Right lobe of liver (tissue), 6 donors: ENCODE measurements around the gene KCNQ4. TPM values are rescaled to one million over a fixed set of nuclear protein-coding genes. Genes with fewer than 3 reads are reported as not detected.
A peak's percentile ranks its signal among the peaks of the same experiment; 100 is the strongest.

Experiments
- ATAC-seq, 4 donors: fragments of 200-7000 bp; cut with Tn5 transposase; one replicate each; pipeline ENCODE4 v1.9.1; 2020; ENCODE audit warnings: mild to moderate bottlenecking in 4 of 4, moderate library complexity in 4 of 4
- DNase-seq, 3 donors: peaks; one replicate each; pipeline ENCODE4 v3.0.0-alpha.2; 2020
- H3K27ac ChIP-seq, 3 donors: fragments of 200-600 bp; one replicate each; pipeline ENCODE4 v1.8.0; 2022
- H3K27me3 ChIP-seq, 2 donors: fragments of 200-600 bp; one replicate each; pipeline ENCODE4 v1.8.0; 2022
- H3K36me3 ChIP-seq, 4 donors: fragments of 200-600 bp; sonication (generic) in 1 of 4; one replicate each; pipeline versions ENCODE4 v1.5.1 to v1.8.0; 2017 to 2022; ENCODE audit warnings: control low read depth in 1 of 4
- H3K4me1 ChIP-seq, 4 donors: fragments of 200-600 bp; sonication (generic) in 1 of 4; one replicate each; pipeline versions ENCODE4 v1.5.1 to v1.8.0; 2017 to 2022; ENCODE audit warnings: control low read depth in 1 of 4
- H3K4me3 ChIP-seq, 3 donors: fragments of 200-600 bp; one replicate each; pipeline ENCODE4 v1.8.0; 2022
- H3K9me3 ChIP-seq, 4 donors: fragments of 200-600 bp; sonication (generic) in 1 of 4; one replicate each; pipeline versions ENCODE4 v1.5.1 to v1.8.0; 2017 to 2022; ENCODE audit warnings: control low read depth in 1 of 4
- POLR2A ChIP-seq: fragments of 450-650 bp; IDR thresholded peaks from one replicate; pipeline ENCODE4 v1.6.1; 2017; ENCODE audit warnings: antibody characterized with exemption, mild to moderate bottlenecking
- WGBS: methylation state at CpG from one replicate; pipeline ENCODE4 v1.1.6; 2018; ENCODE audit warnings: low coverage, low lambda C conversion rate; ENCODE audit not compliant: insufficient coverage; ENCODE audit errors: missing lambda C conversion rate; 5-methylcytosine and 5-hydroxymethylcytosine counted together
- intact Hi-C, 2 donors: fragments of 100-400 bp; cut with DNase I; formaldehyde crosslinking; loops; one replicate each; pipeline versions ENCODE4 v1.11.2 to v1.14.1; 2022
- total RNA-seq, 6 experiments: library from RNA; depleted of rRNA in 2 of 6; stranded (reverse); fragments of >200 nt in 2 of 6; fragmentation: NEBNext Ultra II Directional in 3 of 6; extraction: Animal tissue kit (Norgen Biotek cat#: 25700) in 3 of 6; gene quantifications; one replicate each; pipeline versions ENCODE4 v1.1.0 to v1.2.4, GENCODE V29; 2016 to 2023
- TF ChIP-seq, protein P1 (sequence below), 4 donors: fragments of 200-600 bp in 3 of 4; fragments of 450-650 bp in 1 of 4; IDR thresholded peaks; one replicate each; pipeline versions ENCODE4 v1.5.1 to v1.8.0; 2016 to 2022; ENCODE audit warnings: antibody characterized with exemption in 4 of 4, mild to moderate bottlenecking in 2 of 4
- donor health status: DM: no; HTN: yes; CAD: no.
- donor health status: DM: no; HTN: no; CAD: no.
- donor health status: DM: no; HTN: no; CAD: no.
- donor health status: DM: no; HTN: yes; CAD: no.
- donor health status: DM: no; HTN: yes; CAD: no.

The KCNQ4 gene
- total RNA-seq, 6 experiments from 2014 or later: 0.12 to 0.23 (median 0.15) TPM

DNA sequence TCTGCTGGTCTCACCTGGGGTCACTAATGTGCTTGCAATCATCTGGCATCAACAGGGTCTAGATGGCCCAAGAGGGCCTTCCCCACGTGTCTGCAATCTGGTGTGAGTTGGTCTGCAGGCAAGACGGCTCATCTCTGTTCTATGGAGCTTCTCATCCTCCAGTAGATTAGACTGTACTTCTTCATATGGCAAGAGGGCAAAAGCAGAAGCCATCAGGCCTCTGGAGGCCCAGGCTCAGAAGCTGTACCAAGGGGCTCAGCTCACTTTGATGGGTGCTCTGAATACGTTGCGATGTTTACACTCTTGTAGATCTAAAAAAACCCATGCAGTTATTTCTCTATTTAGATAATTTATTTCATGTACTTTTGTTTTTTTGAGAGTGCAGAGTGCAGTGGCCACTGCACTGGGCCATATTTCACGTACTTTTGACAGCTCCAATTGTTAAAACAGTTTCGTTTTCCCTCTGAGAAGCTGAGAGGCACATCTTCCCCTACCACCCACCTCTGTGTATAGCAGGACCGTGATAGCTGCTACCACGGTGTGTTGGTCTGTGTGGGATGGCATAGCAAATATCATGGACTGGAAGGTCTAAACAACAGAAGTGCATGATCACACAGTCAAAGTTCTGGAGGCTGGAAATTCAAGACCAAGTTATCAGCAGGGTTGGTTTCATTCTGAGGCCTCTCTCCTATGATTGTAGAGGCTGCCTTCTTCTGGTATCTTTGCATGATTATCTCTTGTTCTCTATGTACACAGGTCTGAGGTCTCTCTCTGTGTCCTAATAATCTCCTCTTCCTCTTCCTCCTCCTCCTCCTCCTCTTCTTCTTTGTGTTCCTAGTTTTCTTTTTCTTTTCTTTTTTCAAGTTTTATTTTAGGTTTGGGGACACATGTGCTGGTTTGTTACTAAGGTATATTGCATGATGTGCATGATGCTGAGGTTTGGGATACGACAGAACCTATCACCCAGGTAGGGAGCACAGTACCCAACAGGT, 61.6 kb downstream of the KCNQ4 start:
- Histone ChIP-seq H3K4me1 (peaks cover 0 to 6% (median 3%) of the 10 kb centered on the region in 4 donors), H3K27me3 (no peaks in the 10 kb centered on the region), H3K4me3 (no peak overlapping the region), H3K36me3 (no peaks in the 10 kb centered on the region), H3K27ac (no peak overlapping the region), H3K9me3 (no peaks in the 10 kb centered on the region)
- intact Hi-C loops: loop anchor here (5.0 to 10.0 kb wide), 3 partner anchors 107 to 210 kb away; no protein-coding TSS in a partner anchor
- WGBS: 33% methylated on average over 5 of the region's 9 CpGs
- ATAC-seq (no peak), DNase-seq (no peak)
- TF ChIP-seq POLR2A: no peak
- TF ChIP-seq, protein P1, sequence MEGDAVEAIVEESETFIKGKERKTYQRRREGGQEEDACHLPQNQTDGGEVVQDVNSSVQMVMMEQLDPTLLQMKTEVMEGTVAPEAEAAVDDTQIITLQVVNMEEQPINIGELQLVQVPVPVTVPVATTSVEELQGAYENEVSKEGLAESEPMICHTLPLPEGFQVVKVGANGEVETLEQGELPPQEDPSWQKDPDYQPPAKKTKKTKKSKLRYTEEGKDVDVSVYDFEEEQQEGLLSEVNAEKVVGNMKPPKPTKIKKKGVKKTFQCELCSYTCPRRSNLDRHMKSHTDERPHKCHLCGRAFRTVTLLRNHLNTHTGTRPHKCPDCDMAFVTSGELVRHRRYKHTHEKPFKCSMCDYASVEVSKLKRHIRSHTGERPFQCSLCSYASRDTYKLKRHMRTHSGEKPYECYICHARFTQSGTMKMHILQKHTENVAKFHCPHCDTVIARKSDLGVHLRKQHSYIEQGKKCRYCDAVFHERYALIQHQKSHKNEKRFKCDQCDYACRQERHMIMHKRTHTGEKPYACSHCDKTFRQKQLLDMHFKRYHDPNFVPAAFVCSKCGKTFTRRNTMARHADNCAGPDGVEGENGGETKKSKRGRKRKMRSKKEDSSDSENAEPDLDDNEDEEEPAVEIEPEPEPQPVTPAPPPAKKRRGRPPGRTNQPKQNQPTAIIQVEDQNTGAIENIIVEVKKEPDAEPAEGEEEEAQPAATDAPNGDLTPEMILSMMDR (IDR thresholded peaks at IDR 0.05): no peak

DNA sequence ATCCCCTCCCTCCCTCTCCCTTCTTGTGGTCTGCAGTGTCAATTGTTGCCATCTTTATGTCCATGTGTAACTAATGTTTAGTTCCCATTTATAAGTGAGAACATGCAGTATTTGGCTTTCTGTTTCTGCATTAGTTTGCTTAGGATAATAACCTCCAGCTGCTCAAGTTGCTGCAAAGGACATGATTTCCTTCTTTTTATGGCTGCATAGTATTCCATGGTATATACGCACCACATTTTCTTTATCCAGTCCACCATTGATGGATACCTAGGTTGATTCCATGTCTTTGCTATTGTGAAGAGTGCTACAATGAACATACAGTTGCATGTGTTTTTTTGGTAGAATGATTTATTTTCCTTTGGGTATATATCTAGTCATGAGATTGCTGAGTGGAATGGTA, 62.3 kb downstream of the KCNQ4 start:
- H3K4me3 ChIP-seq: no peak overlapping the region
- DNase-seq: no peak
- WGBS: 88% methylated on average over 1 of the region's 1 CpG
- no peaks in the 10 kb centered on the region for H3K36me3 ChIP-seq
- no peak for TF ChIP-seq POLR2A
- TF ChIP-seq, protein P1 (IDR thresholded peaks at IDR 0.05): no peak
- no peaks in the 10 kb centered on the region for H3K9me3 ChIP-seq
- intact Hi-C loops: loop anchor here (5.0 to 10.0 kb wide), 3 partner anchors 106 to 211 kb away; no protein-coding TSS in a partner anchor
- no peak for ATAC-seq
- H3K4me1 ChIP-seq: peaks cover 0 to 6% (median 3%) of the 10 kb centered on the region in 4 donors
- H3K27ac ChIP-seq: no peak overlapping the region
- H3K27me3 ChIP-seq: no peaks in the 10 kb centered on the region

DNA sequence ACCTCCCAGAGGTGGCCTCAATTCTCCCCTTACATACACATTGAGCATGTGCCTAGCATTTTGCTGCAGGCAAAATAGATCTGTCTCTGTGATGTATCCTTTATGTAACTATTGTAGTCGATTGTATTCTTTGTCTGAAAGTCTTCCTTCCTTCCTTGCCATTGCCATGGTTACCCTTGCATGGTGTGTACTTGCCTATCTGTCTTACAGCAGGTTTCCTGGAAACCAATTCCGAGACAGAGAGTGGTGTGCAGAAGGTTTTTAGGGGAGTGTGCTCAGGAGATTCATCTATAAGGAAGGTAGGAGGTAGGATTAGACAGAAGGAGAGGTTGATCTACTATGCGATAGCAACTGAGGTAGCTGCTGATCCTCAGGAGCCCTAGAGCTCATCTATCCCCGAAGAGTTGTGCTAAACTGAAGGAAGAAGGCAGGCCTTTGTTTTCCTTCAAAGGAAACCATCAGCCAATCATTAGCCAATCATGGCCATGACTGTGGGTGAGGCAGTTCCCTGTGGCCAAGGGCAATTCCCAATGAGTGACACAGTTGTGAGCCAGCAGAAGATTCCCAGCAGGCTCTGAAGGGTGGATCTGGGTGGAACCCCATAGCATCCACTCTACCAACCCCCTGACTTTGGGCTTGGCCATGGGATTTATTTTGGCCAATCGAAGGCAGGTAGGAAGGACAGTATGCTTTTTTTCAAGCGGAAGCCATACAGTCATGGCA, 63.6 kb downstream of the KCNQ4 start:
- Histone ChIP-seq H3K4me1 (peaks cover 0 to 6% (median 3%) of the 10 kb centered on the region in 4 donors), H3K27ac (no peak overlapping the region), H3K4me3 (no peak overlapping the region), H3K9me3 (no peaks in the 10 kb centered on the region), H3K36me3 (no peaks in the 10 kb centered on the region), H3K27me3 (no peaks in the 10 kb centered on the region)
- no peak for ATAC-seq
- intact Hi-C loops: loop anchor here (5.0 to 10.0 kb wide), 3 partner anchors 105 to 212 kb away; no protein-coding TSS in a partner anchor
- WGBS: 68% methylated on average over 4 of the region's 6 CpGs
- no peak for TF ChIP-seq POLR2A
- TF ChIP-seq, protein P1 (IDR thresholded peaks at IDR 0.05): no peak
- no peak for DNase-seq

DNA sequence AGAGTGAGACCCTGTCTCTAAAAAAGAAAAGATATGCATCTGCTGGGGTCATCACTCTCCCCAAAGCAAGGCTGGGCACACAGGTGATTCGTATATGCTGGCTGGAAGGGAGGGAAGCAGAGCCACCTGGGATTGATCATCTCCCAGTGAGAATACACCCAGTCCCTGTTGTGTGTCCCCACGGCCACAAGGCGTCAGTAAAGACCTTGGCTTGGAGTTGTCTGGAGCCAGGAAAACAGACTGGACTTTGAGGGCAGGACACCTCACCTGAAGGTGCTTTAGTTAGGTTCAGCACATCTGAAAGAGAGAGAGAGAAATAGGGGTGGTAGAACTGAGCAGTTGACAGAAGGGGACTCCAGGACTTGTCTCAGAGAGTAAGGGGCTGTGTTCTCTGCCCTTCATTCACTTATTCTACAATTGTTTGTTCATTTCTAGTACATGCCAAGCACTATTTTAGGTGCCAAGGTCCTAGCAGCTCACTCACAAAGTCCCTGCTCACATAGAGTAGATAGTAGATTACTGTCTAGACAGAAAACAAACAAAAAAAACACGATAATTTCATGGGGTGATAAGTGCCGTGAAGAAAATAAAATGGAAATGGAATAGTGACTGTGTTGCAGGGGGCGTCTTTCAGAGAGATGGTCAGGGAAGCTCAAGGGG, 65.1 kb downstream of the KCNQ4 start:
- no peak overlapping the region for H3K27ac ChIP-seq
- TF ChIP-seq, protein P1 (IDR thresholded peaks at IDR 0.05): peak; percentile 76 to 94 (median 91)
- no peak for TF ChIP-seq POLR2A

More for the DNA sequence above, 65.1 kb downstream of the KCNQ4 start:
- no peaks in the 10 kb centered on the region for H3K27me3 ChIP-seq
- H3K36me3 ChIP-seq: no peaks in the 10 kb centered on the region
- DNase-seq (peak; percentile 62 to 80 (median 79)), ATAC-seq (peak; percentile 91 to 96 (median 96))
- 14% methylated on average over 6 of the region's 6 CpGs for WGBS
- no peak overlapping the region for H3K4me3 ChIP-seq
- intact Hi-C loops: loop anchor here (5.0 to 10.0 kb wide), 3 partner anchors 104 to 214 kb away; no protein-coding TSS in a partner anchor
- no peaks in the 10 kb centered on the region for H3K9me3 ChIP-seq
- H3K4me1 ChIP-seq: peaks cover 0 to 6% (median 3%) of the 10 kb centered on the region in 4 donors
